ENCODE data around the gene HPSE2. TPM values are rescaled to one million over a fixed set of nuclear protein-coding genes. Genes with fewer than 3 reads are reported as not detected.
A peak's percentile ranks its signal among the peaks of the same experiment; 100 is the strongest.
"Not testable (repeated sequence)": the region's sequence is repeated elsewhere in the genome, so short reads cannot be mapped to it uniquely, and the experiment has no call there.

Gene HPSE2
- total and polyA plus RNA-seq, 2 of the 13 experiments (the other 11 are each of a cell fraction or from before 2014, with no cell fraction given), result 0.01 TPM; not detected in 1

- TF ChIP-seq FUBP1 (CRISPR knock-in tag; IDR thresholded peaks at IDR 0.05; ENCODE audit: borderline replicate concordance) (no peak), SP140L (CRISPR knock-in tag; IDR thresholded peaks at IDR 0.05; ENCODE audit: borderline replicate concordance) (no peak), ZC3H13 (CRISPR knock-in tag; IDR thresholded peaks at IDR 0.05) (no peak), CREM (IDR thresholded peaks at IDR 0.05) (no peak), CREM (CRISPR knock-in tag; IDR thresholded peaks at IDR 0.05) (no peak), ZNF619 (CRISPR knock-in tag; IDR thresholded peaks at IDR 0.05) (no peak), HMG20A (CRISPR knock-in tag; IDR thresholded peaks at IDR 0.05; ENCODE audit: borderline replicate concordance) (no peak)
These were observed 680.5 kb downstream of the HPSE2 start (continued) for GRCh38 chr10:98555021-98555619.

- H3K27ac ChIP-seq (ENCODE audit: extremely low read length, insufficient read depth, low read length); H2AFZ ChIP-seq (ENCODE audit: low read length); H3K9ac ChIP-seq (ENCODE audit: insufficient read depth, low read depth, low read length); H3K9me3 ChIP-seq (ENCODE audit: low read length); CTCF ChIA-PET (ENCODE audit: low intra/inter-chr PET ratio, low total read pairs); DNase-seq (ENCODE audit: low spot score); ATAC-seq; H3K27me3 ChIP-seq (ENCODE audit: control insufficient read depth in 1 of 2, insufficient read depth in 2 of 2, low read length in 2 of 2); H3K79me2 ChIP-seq (ENCODE audit: insufficient read depth, low read length); H3K36me3 ChIP-seq (replicated peaks in 1 of 2; ENCODE audit: control insufficient read depth in 1 of 2, insufficient read depth in 2 of 2, low read length in 2 of 2); in situ Hi-C loops (cut with HindIII; ENCODE audit: extremely low pct_ligation_motif_present, low pct_unique_long_range_greater_than_20kb); intact Hi-C loops (cut with micrococcal nuclease; ENCODE audit: unreplicated experiment); BruUV-seq (replicated peaks); FAIRE-seq; POLR2A ChIA-PET; H3K4me1 ChIP-seq (ENCODE audit: insufficient read depth, low read length); H4K20me1 ChIP-seq (ENCODE audit: insufficient read depth, low read length); H3K4me3 ChIP-seq (replicated peaks in 1 of 3; ENCODE audit: insufficient read depth in 1 of 3, low read depth in 2 of 3, low read length in 3 of 3); TF ChIP-seq FOXA1 (IDR thresholded peaks at IDR 0.05): not testable (repeated sequence)
- TF ChIP-seq FOXA1 (CRISPR knock-in tag; IDR thresholded peaks at IDR 0.05), result 0 out of 2 replicates have a peak, but pooled peaks have one; percentile 9
- H3K4me2 ChIP-seq (ENCODE audit: low read depth, low read length), result 0 out of 2 replicates have a peak overlapping the region, but pooled peaks have one; percentile 18
- no CpG with 5 or more reads among the region's 7 CpGs for WGBS (ENCODE audit: low lambda C conversion rate)
These were observed 694.1 kb downstream of the HPSE2 start for GRCh38 chr10:98541561-98541960.
